Measurements from ENCODE around the gene MYRIP.

- TF ChIP-seq, protein P1, sequence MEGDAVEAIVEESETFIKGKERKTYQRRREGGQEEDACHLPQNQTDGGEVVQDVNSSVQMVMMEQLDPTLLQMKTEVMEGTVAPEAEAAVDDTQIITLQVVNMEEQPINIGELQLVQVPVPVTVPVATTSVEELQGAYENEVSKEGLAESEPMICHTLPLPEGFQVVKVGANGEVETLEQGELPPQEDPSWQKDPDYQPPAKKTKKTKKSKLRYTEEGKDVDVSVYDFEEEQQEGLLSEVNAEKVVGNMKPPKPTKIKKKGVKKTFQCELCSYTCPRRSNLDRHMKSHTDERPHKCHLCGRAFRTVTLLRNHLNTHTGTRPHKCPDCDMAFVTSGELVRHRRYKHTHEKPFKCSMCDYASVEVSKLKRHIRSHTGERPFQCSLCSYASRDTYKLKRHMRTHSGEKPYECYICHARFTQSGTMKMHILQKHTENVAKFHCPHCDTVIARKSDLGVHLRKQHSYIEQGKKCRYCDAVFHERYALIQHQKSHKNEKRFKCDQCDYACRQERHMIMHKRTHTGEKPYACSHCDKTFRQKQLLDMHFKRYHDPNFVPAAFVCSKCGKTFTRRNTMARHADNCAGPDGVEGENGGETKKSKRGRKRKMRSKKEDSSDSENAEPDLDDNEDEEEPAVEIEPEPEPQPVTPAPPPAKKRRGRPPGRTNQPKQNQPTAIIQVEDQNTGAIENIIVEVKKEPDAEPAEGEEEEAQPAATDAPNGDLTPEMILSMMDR (IDR thresholded peaks at IDR 0.05), result no peak
- no peak for TF ChIP-seq POLR2A (IDR thresholded peaks at IDR 0.05)
Measured at GRCh38 chr3:39965997-39966396, 156.6 kb downstream of the MYRIP start.
